NB4 (cell line): ENCODE results near the gene BBC3.

ENCODE experiments used
- DNase-seq: peaks from one replicate; pipeline ENCODE4 v3.0.0; 2010; ENCODE audit warnings: low read depth
- H3K4me3 ChIP-seq: one replicate; pipeline ENCODE4 v1.5.1; 2011; ENCODE audit warnings: mild to moderate bottlenecking, low read depth, low read length, moderate library complexity
- CTCF ChIP-seq: IDR thresholded peaks from one replicate; pipeline ENCODE4 v1.5.1; 2012; ENCODE audit warnings: low read depth, low read length
- MAX ChIP-seq: IDR thresholded peaks from 2 replicates; pipeline ENCODE4 v1.6.1; 2011; ENCODE audit warnings: low read depth, low read length
- MYC ChIP-seq: IDR thresholded peaks from 2 replicates; pipeline ENCODE4 v1.6.1; 2011; ENCODE audit warnings: low read depth, low read length
- POLR2A ChIP-seq: IDR thresholded peaks from 2 replicates; pipeline ENCODE4 v1.6.1; 2011; ENCODE audit warnings: mild to moderate bottlenecking; ENCODE audit not compliant: insufficient read length; ENCODE audit errors: extremely low read depth

The BBC3 gene

GRCh38 chr19:47232422-47233211 is 1.6 kb upstream of the BBC3 start:
- H3K4me3 ChIP-seq: no peak overlapping the region
- DNase-seq: peak; percentile 54
- TF ChIP-seq CTCF: no peak
- no peak for TF ChIP-seq MAX
- TF ChIP-seq POLR2A: no peak

- DNase-seq: peak; percentile 92
- TF ChIP-seq MAX: peak; percentile 64; the same call in 1 of the 2 replicates
- no peak for TF ChIP-seq POLR2A
- H3K4me3 ChIP-seq: peak overlapping the region; percentile 39
Observed at GRCh38 chr19:47231215-47232054, 436 bp upstream of the BBC3 start.

- peak; percentile 87 for TF ChIP-seq MYC
- peak; percentile 84 for TF ChIP-seq MAX
- TF ChIP-seq CTCF: peak; percentile 91
- no peak for TF ChIP-seq POLR2A
Observed at GRCh38 chr19:47230054-47230920, 712 bp downstream of the BBC3 start.

GRCh38 chr19:47229676-47230053 is 1.3 kb downstream of the BBC3 start:
- peak; percentile 67 for DNase-seq
- no peak for TF ChIP-seq CTCF
- no peak for TF ChIP-seq POLR2A
- TF ChIP-seq MYC: peak; percentile 64
- TF ChIP-seq MAX: peak; percentile 73
- H3K4me3 ChIP-seq: peak overlapping the region; percentile 63

More at GRCh38 chr19:47230054-47230920, 712 bp downstream of the BBC3 start:
- DNase-seq: peak; percentile 86
- peak overlapping the region; percentile 63 for H3K4me3 ChIP-seq

GRCh38 chr19:47228937-47229675 is 1.9 kb downstream of the BBC3 start:
- H3K4me3 ChIP-seq: peak overlapping the region; percentile 63
- DNase-seq: peak; percentile 75
- TF ChIP-seq MAX (0 out of 2 replicates have a peak, but pooled peaks have one; percentile 69), POLR2A (no peak), CTCF (no peak), MYC (no peak)
